Globus pallidus (tissue), 1 donor: Measurements from ENCODE around the gene ITGA4.

Experiments used
- DNase-seq: peaks from one replicate; pipeline ENCODE4 v3.0.0-alpha.2; 2015; ENCODE audit warnings: low spot score

ITGA4 gene

DNA sequence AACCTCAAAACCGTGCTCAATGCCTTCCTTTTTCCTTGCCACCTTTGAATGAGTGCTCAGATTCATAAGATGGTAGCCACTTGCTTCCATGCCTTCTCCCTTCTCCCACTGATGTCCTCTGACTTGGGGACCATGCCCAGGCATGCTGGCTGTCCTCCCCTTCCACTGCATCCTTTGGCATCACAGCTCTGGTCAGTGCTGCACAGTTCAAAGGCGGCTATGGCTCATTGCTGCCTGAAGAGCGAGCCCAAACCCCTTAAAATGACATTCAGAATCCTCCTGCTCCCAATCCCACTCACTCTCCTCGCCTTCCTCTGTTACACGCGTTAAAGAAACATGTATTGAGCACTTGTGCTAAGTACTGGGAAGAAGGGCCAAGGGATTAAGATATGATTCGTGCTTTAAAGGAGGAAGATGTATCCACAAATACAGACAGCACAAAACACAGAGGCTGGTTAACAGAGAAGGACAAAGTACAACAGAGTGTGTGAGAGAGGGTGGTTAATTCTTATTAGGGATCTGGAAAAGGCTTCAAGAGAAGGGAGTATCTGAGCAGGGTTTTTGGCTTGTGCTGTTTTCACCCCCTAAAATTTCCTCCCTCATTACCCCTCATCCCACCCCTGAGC lies 118.0 kb downstream of the ITGA4 start:
- DNase-seq: no peak

DNA sequence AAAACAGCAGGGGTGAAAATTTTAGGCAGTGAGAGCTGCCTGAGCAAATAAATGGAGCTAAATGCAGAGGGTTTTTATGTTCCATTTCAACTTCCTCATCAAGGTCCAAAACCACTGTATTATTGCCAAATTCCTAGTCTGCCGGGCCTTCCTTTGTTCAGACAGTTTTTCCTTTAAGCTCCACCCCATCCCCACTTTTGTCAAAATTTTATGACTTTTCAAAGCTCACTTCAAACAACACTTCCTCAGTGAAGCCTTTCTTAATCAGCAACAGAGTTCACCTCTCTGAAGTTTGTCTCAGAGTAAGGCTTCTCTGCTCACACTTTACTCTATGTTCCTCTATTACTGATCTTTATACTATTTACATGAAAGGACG lies 118.5 kb downstream of the ITGA4 start:
- DNase-seq: no peak

DNA sequence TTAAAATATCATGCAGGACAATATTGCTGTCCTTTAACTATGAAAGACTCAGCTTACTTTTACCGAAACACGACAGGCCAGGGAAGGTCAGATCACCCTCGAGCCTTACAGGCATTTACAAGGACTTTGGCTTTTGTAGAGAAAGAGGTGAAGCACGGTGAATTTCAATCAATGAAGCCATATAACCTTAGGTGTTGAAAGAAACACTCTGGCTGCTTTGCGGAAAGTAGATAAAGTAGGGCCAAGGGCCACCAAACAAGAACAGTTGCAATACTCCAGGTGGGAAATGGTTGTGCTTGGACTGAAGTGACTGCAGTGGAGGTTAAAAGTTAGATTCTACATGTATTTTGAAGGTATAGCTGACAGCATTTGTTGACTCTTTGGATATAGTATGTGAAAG lies 119.2 kb downstream of the ITGA4 start:
- no peak for DNase-seq

DNA sequence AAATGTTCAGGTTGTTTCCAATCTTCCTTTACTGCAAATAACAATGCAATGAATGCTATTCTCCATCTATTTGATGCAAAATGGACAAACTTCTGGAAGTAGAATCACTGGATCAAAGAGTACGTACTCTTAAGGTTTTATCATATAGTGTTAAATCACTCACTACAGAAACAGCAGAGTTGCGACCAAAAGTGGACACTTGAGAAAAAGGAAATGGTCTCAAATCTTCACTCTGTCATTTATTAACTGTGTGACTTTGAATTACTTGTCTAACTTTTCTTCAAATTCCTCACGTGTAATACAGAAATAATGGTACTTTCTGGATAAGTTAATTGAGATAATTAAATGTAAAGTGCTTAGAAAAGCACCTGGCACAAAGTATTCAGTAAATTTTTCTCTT lies 121.6 kb downstream of the ITGA4 start:
- DNase-seq: no peak

DNA sequence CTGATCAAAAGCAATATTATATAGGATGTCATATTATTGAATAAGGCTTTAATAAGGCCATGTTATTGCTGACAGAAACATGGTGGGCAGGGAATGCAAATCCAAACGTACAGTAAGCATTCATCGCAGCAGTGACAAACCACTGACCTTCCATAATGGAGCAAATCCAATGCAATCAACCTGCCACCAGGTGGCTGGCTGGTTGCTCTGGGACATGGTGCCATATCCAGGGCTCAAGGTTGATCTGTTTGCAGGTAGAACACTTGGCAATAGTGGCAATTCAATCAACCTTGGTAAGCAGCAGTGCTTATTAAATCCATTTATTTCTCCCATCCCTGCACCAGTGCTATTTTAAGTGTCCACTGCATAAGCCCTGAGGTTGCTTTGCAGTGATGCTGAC lies 124.3 kb downstream of the ITGA4 start:
- no peak for DNase-seq

DNA sequence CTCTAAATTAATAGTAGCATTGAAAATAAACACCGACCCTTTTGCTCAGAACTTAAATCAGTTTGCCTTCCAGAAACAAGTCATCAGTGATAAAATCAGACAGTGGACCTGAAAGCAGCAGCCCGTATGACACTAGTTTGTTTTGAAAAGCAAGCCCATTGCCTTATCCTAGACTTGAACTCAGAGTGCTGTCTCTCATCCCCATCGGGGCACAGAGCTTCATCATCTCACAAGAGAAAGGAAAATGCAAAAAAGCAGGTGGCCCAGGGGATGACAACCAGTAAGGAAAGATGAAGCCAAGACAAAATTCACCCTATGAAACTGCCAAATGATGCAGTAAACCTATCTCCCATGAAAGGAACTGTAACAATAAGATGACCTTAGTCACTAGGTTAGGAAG lies 128.5 kb downstream of the ITGA4 start:
- no peak for DNase-seq
